A549 (cell line): ENCODE measurements around the gene ITM2C. TPM values are rescaled to one million over a fixed set of nuclear protein-coding genes. Genes with fewer than 3 reads are reported as not detected.

ENCODE experiments used
- ATAC-seq, 2 experiments: fragments of 200-7000 bp in 1 of 2; fragments of >200 bp in 1 of 2; cut with Nextera tagmentation in 1 of 2; cut with Tn5 transposase in 1 of 2; 3 replicates each; pipeline versions ENCODE4 v1.8.0 to v1.9.1; 2018 to 2020; ENCODE audit warnings: mild to moderate bottlenecking in 1 of 2, moderate library complexity in 1 of 2
- CTCF ChIA-PET: fragments of 300-600 bp; sonication (Branson Sonifier 250); formaldehyde crosslinking; extraction: SDS; loops from one replicate; lab custom pipeline; 2021; ENCODE audit warnings: antibody characterized with exemption, inconsistent platforms; lab: Yijun Ruan, JAX
- POLR2A ChIA-PET: fragments of 350-600 bp; formaldehyde crosslinking; extraction: SDS; loops from one replicate; lab custom pipeline; 2021; ENCODE audit warnings: antibody characterized with exemption, inconsistent platforms; lab: Yijun Ruan, JAX
- DNase-seq, 2 experiments: peaks; one replicate each; pipeline versions ENCODE4 v3.0.0 to v3.0.0-alpha.2; 2011 to 2016; ENCODE audit warnings: low read depth in 1 of 2, low spot score in 1 of 2
- FAIRE-seq: peaks from 2 replicates; lab custom pipeline; 2011; peaks lifted over from hg19 to GRCh38; lab: Jason Lieb, UNC
- H3K27ac ChIP-seq, 2 experiments: fragments of >200 bp; sonication (Bioruptor Twin); formaldehyde crosslinking; 3 replicates each; pipeline ENCODE4 v1.5.1; 2016 to 2017
- H3K4me1 ChIP-seq: fragments of >200 bp; sonication (Bioruptor Twin); formaldehyde crosslinking; 3 replicates; pipeline ENCODE4 v1.6.1; 2016
- H3K4me2 ChIP-seq: fragments of >200 bp; sonication (Bioruptor Twin); formaldehyde crosslinking; 3 replicates; pipeline ENCODE4 v1.6.1; 2016
- H3K4me3 ChIP-seq: fragments of >200 bp; sonication (Bioruptor Twin); formaldehyde crosslinking; 3 replicates; pipeline ENCODE4 v1.5.1; 2016
- H3K9me3 ChIP-seq: fragments of >200 bp; sonication (Bioruptor Twin); formaldehyde crosslinking; 3 replicates; pipeline ENCODE4 v1.6.1; 2016
- BCL3 ChIP-seq: fragments of >200 bp; sonication (Bioruptor Twin); formaldehyde crosslinking; IDR thresholded peaks from 3 replicates; pipeline ENCODE4 v1.6.1; 2016
- CBX2 ChIP-seq: fragments of 200-600 bp; sonication (generic); IDR thresholded peaks from 2 replicates; pipeline ENCODE4 v1.6.1; 2016; ENCODE audit warnings: low read depth, mild to moderate bottlenecking, borderline replicate concordance
- EHF ChIP-seq: fragments of 250-450 bp; sonication (Bioruptor Pico); IDR thresholded peaks from 2 replicates; pipeline ENCODE4 v1.5.0; 2020; ENCODE audit warnings: mild to moderate bottlenecking
- FOSB ChIP-seq: fragments of 250-450 bp; sonication (Bioruptor Pico); IDR thresholded peaks from 2 replicates; pipeline ENCODE4 v1.5.0; 2020; ENCODE audit warnings: mild to moderate bottlenecking, moderate library complexity
- FOSL2 ChIP-seq, 2 experiments: fragments of 450-650 bp in 1 of 2; fragments of >200 bp in 1 of 2; sonication (Bioruptor Twin) in 1 of 2; formaldehyde crosslinking; IDR thresholded peaks; 2 replicates each; pipeline versions ENCODE4 v1.5.0 to v1.6.1; 2016 to 2020; ENCODE audit warnings: mild to moderate bottlenecking in 1 of 2, moderate library complexity in 1 of 2
- HOXA7 ChIP-seq: fragments of 250-450 bp; sonication (Bioruptor Pico); IDR thresholded peaks from 2 replicates; pipeline ENCODE4 v1.5.0; 2020; ENCODE audit warnings: mild to moderate bottlenecking, moderate library complexity
- JUNB ChIP-seq: fragments of >200 bp; sonication (Bioruptor Twin); formaldehyde crosslinking; IDR thresholded peaks from 2 replicates; pipeline ENCODE4 v1.6.1; 2016
- KDM1A ChIP-seq: fragments of 200-600 bp; sonication (generic); IDR thresholded peaks from 2 replicates; pipeline ENCODE4 v1.6.1; 2016; ENCODE audit warnings: low read depth, mild to moderate bottlenecking
- MYC ChIP-seq: IDR thresholded peaks from 2 replicates; pipeline ENCODE4 v1.6.1; 2012; ENCODE audit warnings: mild to moderate bottlenecking, inconsistent platforms, low read length, improper control_type of control experiment, borderline replicate concordance
- NFE2L2 ChIP-seq: fragments of 150-350 bp; conservative IDR thresholded peaks from 2 replicates; pipeline ENCODE4 v1.6.1; 2014; ENCODE audit warnings: low read length
- PHF8 ChIP-seq: fragments of 200-600 bp; sonication (generic); IDR thresholded peaks from 2 replicates; pipeline ENCODE4 v1.6.1; 2016; ENCODE audit warnings: low read depth, mild to moderate bottlenecking, antibody characterized with exemption, moderate library complexity, borderline replicate concordance
- RAD21 ChIP-seq, 2 experiments: fragments of >200 bp in 1 of 2; sonication (Bioruptor Twin) in 1 of 2; formaldehyde crosslinking in 1 of 2; IDR thresholded peaks in 1 of 2; conservative IDR thresholded peaks in 1 of 2; 2 replicates in 1 of 2; 3 replicates in 1 of 2; pipeline ENCODE4 v1.6.1; 2012 to 2018; ENCODE audit warnings: inconsistent platforms in 1 of 2
- RARB ChIP-seq: fragments of 250-450 bp; sonication (Bioruptor Pico); IDR thresholded peaks from 2 replicates; pipeline ENCODE4 v1.8.0; 2021; ENCODE audit warnings: mild to moderate bottlenecking, moderate library complexity
- RFX5 ChIP-seq: fragments of 450-650 bp; IDR thresholded peaks from 2 replicates; pipeline ENCODE4 v1.7.1; 2014; ENCODE audit warnings: antibody characterized with exemption, mild to moderate bottlenecking, moderate library complexity
- USF2 ChIP-seq: fragments of 450-650 bp; IDR thresholded peaks from 2 replicates; pipeline ENCODE4 v1.6.1; 2014; ENCODE audit warnings: antibody characterized with exemption
- WGBS: methylation state at CpG from one replicate; pipeline ENCODE4 v1.1.6; 2017; ENCODE audit errors: missing lambda C conversion rate; 5-methylcytosine and 5-hydroxymethylcytosine counted together
- polyA plus RNA-seq, 4 experiments: library from polyadenylated mRNA; depleted of rRNA in 3 of 4; stranded (reverse); fragments of >200 nt; fragmentation: RNase III in 1 of 4; extraction: RNeasy Plus Mini Kit Qiagen cat#74134 plus additional on column Dnase treatment in 1 of 4; gene quantifications; 2 replicates in 3 of 4; 3 replicates in 1 of 4; pipeline ENCODE4 v1.2.3, GENCODE V29; 2011 to 2017
- TF ChIP-seq, protein P1 (sequence below): IDR thresholded peaks from 2 replicates; pipeline ENCODE4 v1.6.1; 2012
- TF ChIP-seq, protein P2 (sequence below): fragments of 150-350 bp; IDR thresholded peaks from 2 replicates; pipeline ENCODE4 v1.6.1; 2014; ENCODE audit warnings: low read depth, mild to moderate bottlenecking, low read length
- TF ChIP-seq, protein P3 (sequence below): fragments of >200 bp; sonication (Bioruptor Twin); formaldehyde crosslinking; IDR thresholded peaks from 2 replicates; pipeline ENCODE4 v1.6.1; 2016
- TF ChIP-seq, protein P4 (sequence below): IDR thresholded peaks from 2 replicates; pipeline ENCODE4 v1.6.1; 2012

Gene ITM2C
- polyA plus RNA-seq, 2 of the 4 experiments (the other 2 are of a cell fraction), result 84.0 to 88.1 TPM

DNA sequence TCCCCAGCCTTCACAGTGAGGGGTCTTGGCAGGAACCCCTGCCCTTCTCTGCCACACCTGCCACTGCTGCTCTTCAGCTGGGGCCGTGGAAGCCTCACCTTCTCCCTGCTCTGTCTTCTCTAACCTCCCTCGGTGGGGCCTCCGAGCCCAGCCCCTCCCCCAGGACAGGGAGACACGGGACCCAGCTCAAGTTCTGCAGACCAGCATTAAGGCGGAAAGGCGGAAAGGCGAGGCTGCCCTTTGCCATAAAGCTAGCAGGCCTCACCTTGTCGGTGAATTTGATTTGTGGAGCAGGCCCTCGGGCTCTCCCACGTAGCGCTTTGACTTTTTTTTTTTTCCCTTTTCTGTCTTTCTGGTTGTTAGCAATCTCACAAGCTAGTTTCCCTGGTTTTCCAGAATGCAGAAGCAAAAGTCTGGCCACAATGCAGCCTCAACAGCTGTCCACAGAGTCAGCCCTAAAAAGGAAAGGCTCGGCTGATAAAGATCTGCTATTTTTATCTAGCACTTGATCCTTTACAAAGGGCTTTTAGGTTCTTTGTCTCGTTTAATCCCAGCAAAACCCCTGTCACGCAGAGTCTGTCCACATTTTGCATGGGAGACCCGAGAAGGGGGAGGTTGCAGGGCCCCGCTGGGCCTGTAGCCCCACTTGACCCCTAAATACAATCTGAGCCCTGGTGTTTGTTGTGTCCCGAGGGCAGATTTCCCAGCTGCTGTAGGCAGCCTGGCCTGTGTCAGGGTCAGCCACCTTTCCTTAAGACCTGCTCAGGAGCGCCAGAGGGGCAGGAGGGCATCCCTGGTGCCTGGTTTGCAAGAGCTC is 6.0 kb downstream of the ITM2C start:
- Histone ChIP-seq H3K4me2 (no peak overlapping the region), H3K4me1 (peaks cover 15% of the 10 kb centered on the region; the same call in 2 of the 3 replicates), H3K4me3 (no peak overlapping the region), H3K27ac (no peak overlapping the region), H3K9me3 (no peaks in the 10 kb centered on the region)
- FAIRE-seq (no peak), DNase-seq (no peak), ATAC-seq (no peak)
- POLR2A ChIA-PET, result no interaction called here
- CTCF ChIA-PET, result interaction anchor here (1.1 to 3.1 kb wide), 4 partner anchors 22 to 117 kb away, joined by 3 to 9 read pairs (median 6); no protein-coding TSS in a partner anchor
- WGBS, result 81% methylated on average over 18 of the region's 18 CpGs
- TF ChIP-seq USF2 (no peak), MYC (no peak), RARB (CRISPR knock-in tag) (no peak), NFE2L2 (no peak), HOXA7 (CRISPR knock-in tag) (no peak), RFX5 (no peak), CBX2 (no peak), JUNB (no peak), EHF (CRISPR knock-in tag) (no peak), FOSB (CRISPR knock-in tag) (no peak), FOSL2 (IDR thresholded peaks at IDR 0.05) (no peak), FOSL2 (CRISPR knock-in tag; IDR thresholded peaks at IDR 0.05) (no peak), BCL3 (no peak), PHF8 (no peak), KDM1A (no peak), RAD21 (conservative IDR thresholded peaks at IDR 0.05 in 1 of 2, IDR thresholded peaks at IDR 0.05 in 1 of 2) (no peak)
- TF ChIP-seq, protein P1, sequence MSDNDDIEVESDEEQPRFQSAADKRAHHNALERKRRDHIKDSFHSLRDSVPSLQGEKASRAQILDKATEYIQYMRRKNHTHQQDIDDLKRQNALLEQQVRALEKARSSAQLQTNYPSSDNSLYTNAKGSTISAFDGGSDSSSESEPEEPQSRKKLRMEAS, result no peak
- TF ChIP-seq, protein P2, sequence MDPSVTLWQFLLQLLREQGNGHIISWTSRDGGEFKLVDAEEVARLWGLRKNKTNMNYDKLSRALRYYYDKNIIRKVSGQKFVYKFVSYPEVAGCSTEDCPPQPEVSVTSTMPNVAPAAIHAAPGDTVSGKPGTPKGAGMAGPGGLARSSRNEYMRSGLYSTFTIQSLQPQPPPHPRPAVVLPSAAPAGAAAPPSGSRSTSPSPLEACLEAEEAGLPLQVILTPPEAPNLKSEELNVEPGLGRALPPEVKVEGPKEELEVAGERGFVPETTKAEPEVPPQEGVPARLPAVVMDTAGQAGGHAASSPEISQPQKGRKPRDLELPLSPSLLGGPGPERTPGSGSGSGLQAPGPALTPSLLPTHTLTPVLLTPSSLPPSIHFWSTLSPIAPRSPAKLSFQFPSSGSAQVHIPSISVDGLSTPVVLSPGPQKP, result no peak
- TF ChIP-seq, protein P3, sequence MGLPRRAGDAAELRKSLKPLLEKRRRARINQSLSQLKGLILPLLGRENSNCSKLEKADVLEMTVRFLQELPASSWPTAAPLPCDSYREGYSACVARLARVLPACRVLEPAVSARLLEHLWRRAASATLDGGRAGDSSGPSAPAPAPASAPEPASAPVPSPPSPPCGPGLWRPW, result no peak
- TF ChIP-seq, protein P4, sequence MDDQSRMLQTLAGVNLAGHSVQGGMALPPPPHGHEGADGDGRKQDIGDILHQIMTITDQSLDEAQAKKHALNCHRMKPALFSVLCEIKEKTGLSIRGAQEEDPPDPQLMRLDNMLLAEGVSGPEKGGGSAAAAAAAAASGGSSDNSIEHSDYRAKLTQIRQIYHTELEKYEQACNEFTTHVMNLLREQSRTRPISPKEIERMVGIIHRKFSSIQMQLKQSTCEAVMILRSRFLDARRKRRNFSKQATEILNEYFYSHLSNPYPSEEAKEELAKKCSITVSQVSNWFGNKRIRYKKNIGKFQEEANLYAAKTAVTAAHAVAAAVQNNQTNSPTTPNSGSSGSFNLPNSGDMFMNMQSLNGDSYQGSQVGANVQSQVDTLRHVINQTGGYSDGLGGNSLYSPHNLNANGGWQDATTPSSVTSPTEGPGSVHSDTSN, result no peak
